OCI-LY1 (cell line): Measurements from ENCODE around the gene KLF7.

Experiments
- CTCF ChIP-seq: fragments of 200-600 bp; sonication (generic), shearing (Covaris generic); IDR thresholded peaks from 2 replicates; pipeline ENCODE4 v1.5.1; 2017; ENCODE audit warnings: mild to moderate bottlenecking, antibody characterized with exemption, low read length, moderate library complexity, mixed read lengths
- EZH2 ChIP-seq: fragments of 200-600 bp; sonication (generic), shearing (Covaris generic); IDR thresholded peaks from 2 replicates; pipeline ENCODE4 v1.8.0; 2017; ENCODE audit warnings: borderline replicate concordance, mixed run types, mild to moderate bottlenecking, antibody characterized with exemption, low read length, moderate library complexity, mixed read lengths

GRCh38 chr2:207088276-207088675 lies 77.5 kb downstream of the KLF7 start:
- TF ChIP-seq CTCF, result no peak
- no peak for TF ChIP-seq EZH2
